ENCODE results near the gene GRIN1.

Gene GRIN1

GRCh38 chr9:137138722-137139467 is at the start of gene GRIN1:
Gene GRIN1 (plus strand): TSS chr9:137139154. CDS start chr9:137139487, 333 bp downstream.
- peak in 1 of 2 experiments; percentile 59 for DNase-seq

DNA sequence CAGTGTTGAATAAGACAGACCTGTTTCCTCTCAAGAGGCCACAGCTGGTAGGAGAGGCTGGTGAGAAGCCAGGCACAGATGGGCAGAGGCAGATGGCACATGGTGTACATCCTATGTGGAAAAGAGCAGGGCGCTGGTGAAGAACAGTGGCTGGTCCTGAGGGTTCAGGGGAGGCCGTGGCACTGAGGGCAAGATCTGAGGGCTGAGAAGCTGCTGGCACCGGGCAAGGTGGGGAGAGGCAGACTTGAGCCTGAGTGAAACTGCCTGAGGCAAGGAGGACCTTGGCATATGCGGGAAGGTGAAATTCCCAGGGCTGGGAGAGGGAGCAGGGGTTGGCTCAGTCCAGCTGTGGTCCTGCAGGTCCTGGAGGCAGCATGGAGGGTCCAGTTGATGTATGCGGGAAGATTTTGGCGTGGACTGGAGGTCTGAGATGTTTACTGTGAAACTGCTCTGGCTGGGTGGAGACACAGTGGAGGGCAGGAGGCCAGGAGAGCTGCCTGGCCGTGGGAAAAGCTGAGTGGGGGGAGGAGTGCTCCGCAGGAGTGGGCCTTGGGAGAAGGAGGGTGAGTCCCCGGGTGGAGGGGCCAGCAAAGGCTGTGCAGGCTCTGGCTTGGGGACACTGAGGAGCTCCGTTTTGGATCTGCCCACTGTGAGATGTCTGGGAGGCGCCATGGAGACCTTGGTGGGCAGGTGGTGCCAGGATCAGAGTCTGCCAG is 49.6 kb upstream of the GRIN1 start:
- peak; percentile 89 to 95 for DNase-seq

DNA sequence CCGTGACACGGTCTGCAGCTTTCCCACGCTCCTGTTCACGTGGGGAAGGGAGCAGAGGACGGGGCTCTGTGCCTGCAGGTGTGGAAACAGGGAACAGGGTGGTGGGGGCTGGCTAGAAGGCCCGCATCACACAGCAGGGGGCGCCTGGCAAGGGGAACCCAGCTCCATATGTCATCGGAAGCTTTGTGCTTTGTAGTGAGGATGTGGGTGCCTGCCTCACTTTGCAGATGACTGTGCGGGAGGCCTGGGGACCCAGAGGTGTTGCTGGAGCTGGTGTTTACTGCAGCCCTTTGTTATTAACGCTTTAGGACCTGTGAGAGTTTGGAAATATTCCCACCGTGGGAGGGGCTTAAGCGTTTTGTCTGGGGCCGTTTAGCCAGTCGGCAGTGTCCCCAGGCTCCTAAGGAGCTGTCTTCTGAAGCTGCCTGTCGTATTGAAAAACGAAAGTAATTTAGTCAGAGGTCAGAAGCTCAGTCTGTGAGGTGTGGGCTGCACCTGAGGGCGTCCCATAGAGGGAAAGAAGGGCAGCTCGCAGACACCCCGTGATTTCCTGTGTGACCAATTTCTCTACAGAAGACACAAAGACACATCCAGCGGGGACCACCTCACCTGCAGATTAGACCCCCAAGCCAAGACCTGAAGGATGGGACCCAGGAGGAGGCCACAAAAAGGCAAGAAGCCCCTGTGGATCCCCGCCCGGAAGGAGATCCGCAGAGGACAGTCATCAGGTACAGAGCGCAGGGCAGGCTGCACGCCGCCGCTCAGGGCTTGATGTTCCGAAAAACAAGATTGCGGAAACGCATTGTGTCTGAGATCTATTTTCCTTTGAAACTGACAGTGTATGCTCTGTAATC is 43.1 kb upstream of the GRIN1 start:
- peak; percentile 19 to 63 for DNase-seq

- DNase-seq = no peak
These were observed 42.0 kb upstream of the GRIN1 start for GRCh38 chr9:137096785-137097546.

GRCh38 chr9:137097761-137098462 is 41.0 kb upstream of the GRIN1 start:
- no peak for DNase-seq

GRCh38 chr9:137099231-137099630 is 39.7 kb upstream of the GRIN1 start:
- DNase-seq = no peak

- DNase-seq = no peak
These were observed 35.6 kb upstream of the GRIN1 start for GRCh38 chr9:137103206-137103999.

GRCh38 chr9:137105814-137106661 is 32.9 kb upstream of the GRIN1 start:
- DNase-seq = no peak

DNA sequence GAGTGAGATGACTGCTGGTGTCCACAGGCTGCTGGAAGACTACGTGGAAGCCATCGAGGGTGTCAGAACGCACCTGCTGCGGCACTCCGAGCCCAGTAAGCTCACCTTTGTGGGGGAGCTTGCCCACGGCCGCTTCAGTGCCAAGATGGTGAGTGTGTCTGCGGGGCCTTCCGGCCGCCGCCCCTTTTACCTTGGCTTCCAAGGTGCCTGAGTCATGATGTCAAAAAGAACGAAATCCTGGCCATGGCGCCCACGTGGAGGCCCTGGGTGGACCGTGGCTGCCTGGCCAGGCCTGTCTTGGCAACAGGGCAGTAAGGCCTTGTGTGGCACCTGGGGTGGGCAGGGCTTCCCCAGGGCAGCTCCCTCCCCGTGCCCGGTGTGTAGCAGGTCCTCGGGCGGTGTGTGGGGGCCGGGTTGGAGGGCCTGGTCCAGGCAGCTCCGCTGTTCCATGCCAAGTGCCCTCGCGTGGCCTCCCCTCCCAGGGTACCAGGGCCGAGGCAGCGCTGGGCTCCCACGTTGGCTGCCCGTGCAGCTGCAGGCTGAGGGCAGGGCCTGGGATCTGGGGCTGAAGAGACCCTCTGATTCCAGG is 32.2 kb upstream of the GRIN1 start:
- DNase-seq = no peak

DNA sequence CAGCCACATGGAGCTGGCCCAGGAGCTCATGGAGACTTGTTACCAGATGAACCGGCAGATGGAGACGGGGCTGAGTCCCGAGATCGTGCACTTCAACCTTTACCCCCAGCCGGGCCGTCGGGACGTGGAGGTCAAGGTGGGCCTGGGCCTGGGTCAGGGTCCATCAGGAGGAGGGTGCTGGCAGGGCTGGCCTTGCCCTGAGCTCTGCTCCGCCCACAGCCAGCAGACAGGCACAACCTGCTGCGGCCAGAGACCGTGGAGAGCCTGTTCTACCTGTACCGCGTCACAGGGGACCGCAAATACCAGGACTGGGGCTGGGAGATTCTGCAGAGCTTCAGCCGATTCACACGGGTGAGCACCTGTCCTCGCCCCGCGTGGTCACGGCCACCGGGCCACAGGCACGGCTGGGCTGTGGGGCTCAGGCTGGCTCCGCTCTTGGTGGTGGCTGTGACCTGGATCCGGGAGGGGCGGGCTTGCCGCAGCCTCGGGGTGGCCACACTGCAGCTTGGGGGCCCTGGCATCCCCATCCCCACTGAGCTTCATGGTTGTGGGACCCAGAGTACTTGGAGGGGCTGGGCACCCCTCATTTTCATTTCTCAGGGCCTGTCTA is 31.5 kb upstream of the GRIN1 start:
- no peak for DNase-seq

DNA sequence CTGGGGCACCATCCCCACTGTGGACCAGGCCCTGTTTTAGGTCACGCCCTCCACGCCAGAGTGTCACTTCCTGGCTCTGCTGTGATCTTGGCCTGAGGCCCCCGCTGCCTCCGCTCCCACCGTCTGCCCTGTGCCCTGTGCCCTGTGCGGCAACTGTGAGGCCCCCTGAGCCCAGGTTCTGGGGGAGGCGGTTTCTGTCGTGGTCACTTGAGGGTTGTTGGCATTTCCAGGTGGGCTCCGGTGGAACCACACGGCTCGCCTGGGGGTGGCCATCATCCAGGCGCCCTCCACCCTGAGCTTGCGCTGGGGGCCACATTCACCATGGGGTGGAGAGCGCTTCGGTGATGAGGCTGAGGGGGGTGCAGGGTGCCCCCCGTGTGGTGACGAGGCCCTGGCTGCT is 31.0 kb upstream of the GRIN1 start:
- DNase-seq = no peak

DNA sequence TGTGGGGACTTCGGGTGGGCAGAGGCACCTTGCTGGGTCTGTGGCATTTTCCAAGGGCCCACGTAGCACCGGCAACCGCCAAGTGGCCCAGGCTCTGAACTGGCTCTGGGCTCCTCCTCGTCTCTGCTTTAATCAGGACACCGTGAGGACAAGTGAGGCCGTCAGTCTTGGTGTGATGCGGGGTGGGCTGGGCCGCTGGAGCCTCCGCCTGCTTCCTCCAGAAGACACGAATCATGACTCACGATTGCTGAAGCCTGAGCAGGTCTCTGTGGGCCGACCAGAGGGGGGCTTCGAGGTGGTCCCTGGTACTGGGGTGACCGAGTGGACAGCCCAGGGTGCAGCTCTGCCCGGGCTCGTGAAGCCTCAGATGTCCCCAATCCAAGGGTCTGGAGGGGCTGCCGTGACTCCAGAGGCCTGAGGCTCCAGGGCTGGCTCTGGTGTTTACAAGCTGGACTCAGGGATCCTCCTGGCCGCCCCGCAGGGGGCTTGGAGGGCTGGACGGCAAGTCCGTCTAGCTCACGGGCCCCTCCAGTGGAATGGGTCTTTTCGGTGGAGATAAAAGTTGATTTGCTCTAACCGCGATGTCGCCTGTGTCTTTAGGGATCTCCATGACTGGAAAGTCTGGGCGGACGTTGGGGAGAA is 30.2 kb upstream of the GRIN1 start:
- no peak for DNase-seq

- no peak for DNase-seq
These were observed 29.5 kb upstream of the GRIN1 start for GRCh38 chr9:137109250-137110146.

DNA sequence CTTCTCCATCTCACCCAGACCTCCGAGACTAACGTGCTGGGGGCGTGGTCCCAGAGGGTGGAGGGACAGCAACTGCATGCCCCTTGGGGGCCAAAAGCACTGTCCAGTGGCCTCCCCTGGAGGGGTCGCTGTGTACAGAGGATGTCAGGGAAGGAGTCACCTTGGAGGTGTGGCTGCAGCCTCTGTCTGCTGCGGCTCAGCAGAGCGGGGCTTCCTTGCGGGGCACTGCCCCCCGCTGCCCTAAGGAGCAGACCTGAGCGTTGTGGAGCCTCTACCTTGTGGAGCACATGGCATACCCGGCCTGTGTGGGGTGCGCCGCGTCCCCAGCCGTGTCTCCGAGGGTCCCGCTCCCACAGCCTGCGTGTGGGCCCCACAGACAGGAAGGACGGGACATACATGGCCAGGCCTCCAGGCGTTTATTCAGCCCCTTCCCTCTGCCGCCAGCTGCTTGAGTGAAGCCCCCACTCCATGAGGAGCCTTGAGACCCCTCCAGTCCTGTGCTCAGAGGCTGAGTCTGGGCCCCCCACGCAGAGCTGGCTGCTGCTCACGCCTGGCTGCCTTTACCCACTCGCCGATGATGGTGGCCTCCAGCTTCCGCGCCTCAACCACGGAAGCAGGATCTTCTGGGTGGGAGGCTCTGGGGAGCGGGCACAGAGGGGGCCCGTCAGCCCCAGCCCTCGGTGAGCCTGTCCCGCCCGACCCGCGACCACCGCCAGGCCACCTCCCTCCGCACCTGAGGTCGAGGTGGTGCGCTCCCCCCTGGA is 28.6 kb upstream of the GRIN1 start:
- DNase-seq = no peak

DNA sequence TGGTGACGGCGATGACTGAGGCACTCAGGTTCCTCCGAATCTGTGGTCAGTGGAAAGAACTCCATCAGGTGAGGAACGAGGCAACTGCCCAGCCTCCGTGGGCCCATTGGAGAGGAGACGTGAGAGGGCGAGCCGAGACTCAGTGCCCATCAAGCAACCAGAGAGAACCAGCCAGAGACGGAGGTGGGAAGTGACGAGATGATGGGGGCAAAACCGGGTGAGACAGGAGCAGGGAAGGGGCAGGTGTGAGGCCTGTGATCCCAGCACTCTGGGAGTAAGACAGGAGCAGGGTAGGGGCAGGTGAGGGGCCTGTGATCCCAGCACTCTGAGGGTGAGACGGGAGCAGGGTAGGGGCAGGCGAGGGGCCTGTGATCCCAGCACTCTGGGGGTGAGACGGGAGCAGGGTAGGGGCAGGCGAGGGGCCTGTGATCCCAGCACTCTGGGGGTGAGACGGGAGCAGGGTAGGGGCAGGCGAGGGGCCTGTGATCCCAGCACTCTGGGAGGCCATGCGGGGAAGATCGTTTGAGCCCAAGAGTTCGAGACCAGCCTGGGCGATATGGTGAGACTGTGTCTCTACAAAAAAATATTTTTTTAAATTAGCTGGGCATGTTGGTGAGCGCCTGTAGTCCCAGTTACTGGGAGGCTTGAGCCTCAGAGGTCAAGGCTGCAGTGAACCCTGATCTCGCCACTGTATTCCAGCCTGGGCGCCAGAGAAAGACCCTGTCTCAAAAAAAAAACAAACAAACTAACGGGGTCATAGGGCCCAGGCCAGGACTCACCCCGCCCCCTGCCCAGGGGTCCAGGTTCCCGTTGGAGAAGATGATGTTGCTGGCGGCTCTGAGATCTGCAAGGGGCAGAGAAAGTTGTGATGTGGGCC is 27.8 kb upstream of the GRIN1 start:
- DNase-seq = no peak

Data from NCI-H524 (cell line).